ENCODE measurements around the gene AGMAT. TPM values are rescaled to one million over a fixed set of nuclear protein-coding genes. Genes with fewer than 3 reads are reported as not detected.

Gene AGMAT
- total and polyA plus RNA-seq, 2 of the 13 experiments (the other 11 are each of a cell fraction or from before 2014, with no cell fraction given) = 59.1 to 174 TPM

GRCh38 chr1:15584489-15585363 lies at the start of gene AGMAT (continued):
- TF ChIP-seq FOXP1 (IDR thresholded peaks at IDR 0.05) (no peak), FOXP1 (CRISPR knock-in tag; IDR thresholded peaks at IDR 0.05) (peak; percentile 52; the same call in 1 of the 2 replicates), GTF3A (CRISPR knock-in tag; conservative IDR thresholded peaks at IDR 0.05) (peak; percentile 91; the same call in 1 of the 2 replicates), ZNF878 (CRISPR knock-in tag; IDR thresholded peaks at IDR 0.05) (peak; percentile 75; the same call in 1 of the 2 replicates), SETDB1 (CRISPR knock-in tag; IDR thresholded peaks at IDR 0.05; ENCODE audit: borderline replicate concordance) (no peak), GATAD2A (CRISPR knock-in tag; IDR thresholded peaks at IDR 0.05) (peak; percentile 91), ESRRA (CRISPR knock-in tag; IDR thresholded peaks at IDR 0.05; ENCODE audit: low read depth) (peak; percentile 93), AKAP8 (CRISPR knock-in tag; IDR thresholded peaks at IDR 0.05) (peak; percentile 67; the same call in 1 of the 2 replicates), ZFP36 (IDR thresholded peaks at IDR 0.05; ENCODE audit: borderline replicate concordance, low read depth, low read length, partially characterized antibody) (no peak), ZNF414 (CRISPR knock-in tag; IDR thresholded peaks at IDR 0.05) (no peak), IRF1 (CRISPR knock-in tag; IDR thresholded peaks at IDR 0.05; ENCODE audit: low read depth) (0 out of 2 replicates have a peak, but pooled peaks have one; percentile 45), WIZ (CRISPR knock-in tag; IDR thresholded peaks at IDR 0.05) (no peak), ERF (CRISPR knock-in tag; IDR thresholded peaks at IDR 0.05) (peak; percentile 72), RORA (CRISPR knock-in tag; IDR thresholded peaks at IDR 0.05) (no peak), ZNF576 (CRISPR knock-in tag; IDR thresholded peaks at IDR 0.05) (peak; percentile 53; the same call in 1 of the 2 replicates), ZNF83 (CRISPR knock-in tag; IDR thresholded peaks at IDR 0.05; ENCODE audit: borderline replicate concordance) (0 out of 2 replicates have a peak, but pooled peaks have one; percentile 37), ATF7 (IDR thresholded peaks at IDR 0.05) (no peak), ATF7 (CRISPR knock-in tag; IDR thresholded peaks at IDR 0.05) (peak; percentile 50), ZNF572 (CRISPR knock-in tag; IDR thresholded peaks at IDR 0.05) (no peak), ZNF775 (CRISPR knock-in tag; IDR thresholded peaks at IDR 0.05; ENCODE audit: borderline replicate concordance) (no peak), SCMH1 (CRISPR knock-in tag; IDR thresholded peaks at IDR 0.05; ENCODE audit: borderline replicate concordance) (no peak), CCAR2 (optimal IDR thresholded peaks at IDR 0.05; ENCODE audit: low read depth, low read length) (no peak), ZNF564 (CRISPR knock-in tag; IDR thresholded peaks at IDR 0.05) (peak; percentile 94), ZNF17 (CRISPR knock-in tag; IDR thresholded peaks at IDR 0.05) (peak; percentile 85; the same call in 1 of the 2 replicates), TEAD2 (CRISPR knock-in tag; IDR thresholded peaks at IDR 0.05) (no peak), SALL2 (CRISPR knock-in tag; IDR thresholded peaks at IDR 0.05) (peak; percentile 70), ZKSCAN5 (CRISPR knock-in tag; IDR thresholded peaks at IDR 0.05) (no peak), YEATS2 (CRISPR knock-in tag; IDR thresholded peaks at IDR 0.05; ENCODE audit: borderline replicate concordance) (peak; percentile 59; the same call in 1 of the 2 replicates), ZFP37 (CRISPR knock-in tag; IDR thresholded peaks at IDR 0.05; ENCODE audit: borderline replicate concordance) (no peak), FOXK1 (CRISPR knock-in tag; IDR thresholded peaks at IDR 0.05; ENCODE audit: borderline replicate concordance, low read depth) (peak; percentile 43; the same call in 1 of the 2 replicates), ZZZ3 (CRISPR knock-in tag; IDR thresholded peaks at IDR 0.05; ENCODE audit: borderline replicate concordance) (no peak; the same call in 1 of the 2 replicates), BRD4 (CRISPR knock-in tag; IDR thresholded peaks at IDR 0.05) (peak; percentile 62)
